Uterus (tissue), 4 donors: ENCODE measurements around the gene LRRC8A. TPM values are rescaled to one million over a fixed set of nuclear protein-coding genes. Genes with fewer than 3 reads are reported as not detected.
"Not testable (repeated sequence)": the region's sequence is repeated elsewhere in the genome, so short reads cannot be mapped to it uniquely, and the experiment has no call there.

Experiments used
- DNase-seq, 2 donors: peaks; one replicate each; pipeline ENCODE4 v3.0.0-alpha.2; 2019 to 2020
- H3K27ac ChIP-seq, 2 donors: fragments of 200-600 bp; sonication (generic); 1 replicate in 1 of 2; 2 replicates in 1 of 2; pipeline ENCODE4 v1.5.1; 2016 to 2018
- H3K27me3 ChIP-seq, 2 donors: fragments of 200-600 bp; sonication (generic); one replicate each; pipeline ENCODE4 v1.5.1; 2018 to 2019; ENCODE audit warnings: control low read depth in 1 of 2
- H3K36me3 ChIP-seq, 2 donors: fragments of 200-600 bp; sonication (generic); one replicate each; pipeline ENCODE4 v1.5.1; 2019; ENCODE audit warnings: control low read depth in 1 of 2
- H3K4me1 ChIP-seq, 2 donors: fragments of 200-600 bp; sonication (generic); one replicate each; pipeline ENCODE4 v1.5.1; 2018 to 2019; ENCODE audit warnings: control low read depth in 1 of 2
- H3K4me3 ChIP-seq, 2 donors: fragments of 200-600 bp; sonication (generic); 1 replicate in 1 of 2; 2 replicates in 1 of 2; pipeline ENCODE4 v1.5.1; 2018 to 2019; ENCODE audit warnings: mild to moderate bottlenecking in 1 of 2
- H3K9me3 ChIP-seq, 2 donors: fragments of 200-600 bp; sonication (generic); one replicate each; pipeline ENCODE4 v1.5.1; 2019; ENCODE audit warnings: control low read depth in 1 of 2
- CTCF ChIP-seq, 4 experiments: fragments of 200-600 bp in 2 of 4; fragments of 450-650 bp in 2 of 4; sonication (generic) in 2 of 4; IDR thresholded peaks; one replicate each; pipeline ENCODE4 v1.5.1; 2016 to 2019; ENCODE audit warnings: antibody characterized with exemption in 4 of 4, mild to moderate bottlenecking in 2 of 4, moderate library complexity in 1 of 4
- POLR2A ChIP-seq, 2 donors: fragments of 450-650 bp; IDR thresholded peaks; one replicate each; pipeline ENCODE4 v1.6.1; 2016; ENCODE audit warnings: antibody characterized with exemption in 2 of 2, mild to moderate bottlenecking in 1 of 2, moderate library complexity in 1 of 2
- intact Hi-C: fragments of 100-400 bp; cut with DNase I; formaldehyde crosslinking; loops from one replicate; pipeline ENCODE4 v1.15.1; 2023; ENCODE audit warnings: low total_unique reads
- total RNA-seq, 4 donors: library from RNA; depleted of rRNA in 3 of 4; stranded (reverse); fragments of >200 nt in 3 of 4; gene quantifications; one replicate each; pipeline versions ENCODE4 v1.1.0 to v1.2.4, GENCODE V29; 2014 to 2023
- donor health status: DM: yes; HTN: yes; CAD: no.

The LRRC8A gene
- total RNA-seq, 4 donors from 2014 or later, result 23.5 to 58.7 (median 30.8) TPM

DNA sequence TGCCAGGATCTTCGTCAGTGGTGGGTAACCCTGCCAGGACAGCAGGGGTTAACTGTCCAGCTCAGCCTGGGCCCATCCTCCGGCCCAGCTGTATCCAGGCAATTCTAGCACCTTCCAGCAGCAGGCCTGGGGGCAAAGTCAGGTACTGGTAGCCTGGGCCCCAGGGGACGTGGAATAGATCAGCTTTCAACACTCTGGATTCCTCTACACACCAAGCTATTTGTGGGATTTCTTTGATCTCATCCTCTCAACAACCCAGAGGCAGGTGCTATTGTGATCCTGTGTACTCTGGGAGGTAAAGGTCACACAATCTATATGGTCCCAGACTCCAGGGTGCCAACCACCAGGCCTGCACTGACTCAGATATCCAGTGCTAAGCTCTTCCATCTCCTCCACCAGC lies 43.6 kb upstream of the LRRC8A start:
- Histone ChIP-seq H3K36me3 (no peaks in the 10 kb centered on the region), H3K4me1 (no peaks in the 10 kb centered on the region)
- no peak for DNase-seq

GRCh38 chr9:128840524-128840923 lies 41.4 kb upstream of the LRRC8A start:
- Histone ChIP-seq H3K9me3 (no peaks in the 10 kb centered on the region), H3K27me3 (no peaks in the 10 kb centered on the region), H3K4me1 (no peaks in the 10 kb centered on the region), H3K36me3 (no peaks in the 10 kb centered on the region), H3K27ac (no peak overlapping the region), H3K4me3 (no peak overlapping the region)
- TF ChIP-seq CTCF (IDR thresholded peaks at IDR 0.05), result no peak
- no peak for TF ChIP-seq POLR2A (IDR thresholded peaks at IDR 0.05)
- no peak for DNase-seq
- intact Hi-C loops, result no loop called here

More for the DNA sequence above, 43.6 kb upstream of the LRRC8A start:
- intact Hi-C loops, result no loop called here
- no peak for TF ChIP-seq POLR2A (IDR thresholded peaks at IDR 0.05)
- TF ChIP-seq CTCF (IDR thresholded peaks at IDR 0.05), result no peak
- Histone ChIP-seq H3K27me3 (no peaks in the 10 kb centered on the region), H3K9me3 (no peaks in the 10 kb centered on the region), H3K4me3 (no peak overlapping the region), H3K27ac (no peak overlapping the region)

- no peaks in the 10 kb centered on the region for H3K27me3 ChIP-seq
- H3K9me3 ChIP-seq, result no peaks in the 10 kb centered on the region
- TF ChIP-seq POLR2A (IDR thresholded peaks at IDR 0.05), result no peak
- no peak for TF ChIP-seq CTCF (IDR thresholded peaks at IDR 0.05)
- no peaks in the 10 kb centered on the region for H3K4me1 ChIP-seq
- no peak for DNase-seq
- H3K4me3 ChIP-seq, result no peak overlapping the region
- no peaks in the 10 kb centered on the region for H3K36me3 ChIP-seq
- intact Hi-C loops, result no loop called here
- H3K27ac ChIP-seq, result no peak overlapping the region
Observed at GRCh38 chr9:128841694-128842492, 40.0 kb upstream of the LRRC8A start.

DNA sequence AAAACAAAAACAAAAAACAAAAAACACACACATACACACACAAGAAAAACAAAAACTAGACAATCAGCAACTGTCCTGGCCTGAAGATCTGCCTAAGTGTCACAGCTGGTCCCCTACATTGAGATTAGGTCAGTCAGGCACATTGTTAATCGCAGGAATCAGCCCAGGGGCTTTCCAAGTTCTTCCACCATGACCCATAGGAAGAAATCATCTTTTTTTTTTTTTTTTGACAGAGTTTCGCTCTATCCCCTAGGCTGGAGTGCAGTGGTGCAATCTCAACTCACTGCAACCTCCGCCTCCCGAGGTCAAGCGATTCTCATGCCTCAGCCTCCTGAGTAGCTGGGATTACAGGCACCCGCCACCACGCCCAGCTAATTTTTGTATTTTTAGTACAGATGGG lies 38.8 kb upstream of the LRRC8A start:
- H3K4me3 ChIP-seq, H3K9me3 ChIP-seq, H3K27ac ChIP-seq, H3K4me1 ChIP-seq, H3K27me3 ChIP-seq, intact Hi-C loops, DNase-seq, H3K36me3 ChIP-seq: not testable (repeated sequence)

GRCh38 chr9:128845186-128845931 lies 36.6 kb upstream of the LRRC8A start:
- intact Hi-C loops, result no loop called here
- Histone ChIP-seq H3K27ac (no peak overlapping the region), H3K36me3 (no peaks in the 10 kb centered on the region), H3K9me3 (no peaks in the 10 kb centered on the region), H3K4me3 (no peak overlapping the region), H3K27me3 (no peaks in the 10 kb centered on the region), H3K4me1 (no peaks in the 10 kb centered on the region)
- no peak for TF ChIP-seq CTCF (IDR thresholded peaks at IDR 0.05)
- TF ChIP-seq POLR2A (IDR thresholded peaks at IDR 0.05), result no peak
- DNase-seq, result no peak
